H9 (cell line): ENCODE measurements around the gene LRP5. TPM values are rescaled to one million over a fixed set of nuclear protein-coding genes. Genes with fewer than 3 reads are reported as not detected.

ENCODE experiments used
- DNase-seq: peaks from one replicate; pipeline ENCODE4 v3.0.0-alpha.2; 2017
- H2AFZ ChIP-seq: one replicate; pipeline ENCODE4 v1.6.1; 2013; ENCODE audit warnings: mild to moderate bottlenecking, low read length, control low read depth, moderate library complexity
- H2AK5ac ChIP-seq: 2 replicates; pipeline ENCODE4 v1.6.1; 2013; ENCODE audit warnings: low read length, control low read depth, mixed read lengths; ENCODE audit not compliant: insufficient read length
- H2BK120ac ChIP-seq: one replicate; pipeline ENCODE4 v1.6.1; 2013; ENCODE audit warnings: low read depth, mild to moderate bottlenecking, low read length, control low read depth, inconsistent platforms; ENCODE audit not compliant: poor library complexity, severe bottlenecking
- H2BK12ac ChIP-seq: 2 replicates; pipeline ENCODE4 v1.6.1; 2013; ENCODE audit warnings: low read length, control low read depth, mixed read lengths, low read depth; ENCODE audit not compliant: insufficient read length
- H2BK15ac ChIP-seq: 2 replicates; pipeline ENCODE4 v1.6.1; 2013; ENCODE audit warnings: low read depth, low read length, control low read depth
- H2BK20ac ChIP-seq: one replicate; pipeline ENCODE4 v1.6.1; 2013; ENCODE audit warnings: low read depth, mild to moderate bottlenecking, low read length, control low read depth, inconsistent platforms; ENCODE audit not compliant: poor library complexity, severe bottlenecking
- H2BK5ac ChIP-seq: 2 replicates; pipeline ENCODE4 v1.6.1; 2013; ENCODE audit warnings: low read length, control low read depth, mixed read lengths; ENCODE audit not compliant: insufficient read length
- H3K14ac ChIP-seq: 2 replicates; pipeline ENCODE4 v1.6.1; 2013; ENCODE audit warnings: low read length, control low read depth; ENCODE audit not compliant: insufficient read depth
- H3K18ac ChIP-seq: 2 replicates; pipeline ENCODE4 v1.6.1; 2013; ENCODE audit warnings: low read depth, mild to moderate bottlenecking, mixed read lengths, low read length, control low read depth; ENCODE audit not compliant: insufficient read length
- H3K23ac ChIP-seq: 2 replicates; pipeline ENCODE4 v1.6.1; 2013; ENCODE audit warnings: low read length, control low read depth, mixed read lengths, low read depth; ENCODE audit not compliant: insufficient read length
- H3K23me2 ChIP-seq: 2 replicates; pipeline ENCODE4 v1.6.1; 2013; ENCODE audit warnings: low read depth, mild to moderate bottlenecking, mixed read lengths, low read length, control low read depth; ENCODE audit not compliant: insufficient read length, poor library complexity, severe bottlenecking
- H3K27ac ChIP-seq: 2 replicates; pipeline ENCODE4 v1.5.1; 2013; ENCODE audit warnings: low read length, control low read depth, mixed read lengths, low read depth; ENCODE audit not compliant: insufficient read length
- H3K27me3 ChIP-seq: 2 replicates; pipeline ENCODE4 v1.6.1; 2013; ENCODE audit warnings: low read length, control low read depth, inconsistent platforms; ENCODE audit not compliant: insufficient read depth
- H3K4ac ChIP-seq: 2 replicates; pipeline ENCODE4 v1.6.1; 2013; ENCODE audit warnings: low read depth, mild to moderate bottlenecking, control low read depth, inconsistent platforms, low read length, moderate library complexity
- H3K4me1 ChIP-seq: 2 replicates; pipeline ENCODE4 v1.6.1; 2013; ENCODE audit warnings: low read length, control low read depth, inconsistent platforms; ENCODE audit not compliant: insufficient read depth
- H3K4me2 ChIP-seq: 2 replicates; pipeline ENCODE4 v1.6.1; 2013; ENCODE audit warnings: low read length, control low read depth, mixed read lengths; ENCODE audit not compliant: insufficient read length, insufficient read depth
- H3K56ac ChIP-seq: 2 replicates; pipeline ENCODE4 v1.6.1; 2013; ENCODE audit warnings: low read depth, mild to moderate bottlenecking, mixed read lengths, low read length, control low read depth; ENCODE audit not compliant: insufficient read length
- H3K79me1 ChIP-seq: 2 replicates; pipeline ENCODE4 v1.6.1; 2013; ENCODE audit warnings: low read depth, mild to moderate bottlenecking, moderate library complexity, low read length, control low read depth, inconsistent platforms; ENCODE audit not compliant: insufficient read depth, poor library complexity, severe bottlenecking
- H3K79me2 ChIP-seq: 2 replicates; pipeline ENCODE4 v1.6.1; 2013; ENCODE audit warnings: low read length, control low read depth, inconsistent platforms; ENCODE audit not compliant: insufficient read depth
- H3K9ac ChIP-seq: 2 replicates; pipeline ENCODE4 v1.6.1; 2013; ENCODE audit warnings: low read length, control low read depth, mixed read lengths; ENCODE audit not compliant: insufficient read length; ENCODE audit errors: extremely low read depth
- H3K9me3 ChIP-seq: one replicate; pipeline ENCODE4 v1.6.1; 2013; ENCODE audit warnings: low read depth, low read length, inconsistent platforms; ENCODE audit not compliant: control insufficient read depth
- H3T11ph ChIP-seq: one replicate; pipeline ENCODE4 v1.6.1; 2013; ENCODE audit warnings: mild to moderate bottlenecking, low read length, control low read depth, inconsistent platforms
- H4K20me1 ChIP-seq: one replicate; pipeline ENCODE4 v1.6.1; 2013; ENCODE audit not compliant: control insufficient read depth, insufficient read length, insufficient read depth
- H4K5ac ChIP-seq: 2 replicates; pipeline ENCODE4 v1.6.1; 2013; ENCODE audit warnings: low read depth, mild to moderate bottlenecking, mixed read lengths, low read length, control low read depth; ENCODE audit not compliant: insufficient read length
- H4K8ac ChIP-seq: replicated peaks from 2 replicates; pipeline ENCODE4 v1.6.1; 2013; ENCODE audit warnings: low read length, control low read depth, mixed read lengths, low read depth; ENCODE audit not compliant: insufficient read length
- H4K91ac ChIP-seq: 2 replicates; pipeline ENCODE4 v1.6.1; 2013; ENCODE audit warnings: low read depth, mild to moderate bottlenecking, moderate library complexity, mixed read lengths, low read length, control low read depth; ENCODE audit not compliant: insufficient read length
- H3K27ac Mint-ChIP-seq, 3 experiments: 2 replicates in 2 of 3; 3 replicates in 1 of 3; pipeline ENCODE4 v1.8.0; 2020 to 2021; ENCODE audit warnings: mixed read lengths in 3 of 3, mild to moderate bottlenecking in 1 of 3, moderate library complexity in 1 of 3
- H3K27me3 Mint-ChIP-seq: 2 replicates; pipeline ENCODE4 v1.8.0; 2021; ENCODE audit warnings: low read depth, mild to moderate bottlenecking, moderate library complexity, mixed read lengths
- H3K36me3 Mint-ChIP-seq, 3 experiments: 2 replicates in 2 of 3; 3 replicates in 1 of 3; pipeline ENCODE4 v1.8.0; 2020 to 2021; ENCODE audit warnings: low read depth in 3 of 3, mixed read lengths in 3 of 3; ENCODE audit not compliant: insufficient read depth in 1 of 3
- H3K4me1 Mint-ChIP-seq, 2 experiments: 2 replicates each; pipeline ENCODE4 v1.8.0; 2020; ENCODE audit warnings: mixed read lengths in 2 of 2
- H3K4me3 Mint-ChIP-seq, 2 experiments: 2 replicates in 1 of 2; 3 replicates in 1 of 2; pipeline ENCODE4 v1.8.0; 2020 to 2021; ENCODE audit warnings: mild to moderate bottlenecking in 2 of 2, mixed read lengths in 2 of 2, moderate library complexity in 1 of 2
- H3K9me3 Mint-ChIP-seq, 2 experiments: 2 replicates in 1 of 2; 3 replicates in 1 of 2; pipeline ENCODE4 v1.8.0; 2020; ENCODE audit warnings: mild to moderate bottlenecking in 2 of 2, mixed read lengths in 2 of 2, moderate library complexity in 1 of 2
- CTCF ChIP-seq: fragments of 200-600 bp; sonication (generic); conservative IDR thresholded peaks from 3 replicates; pipeline ENCODE4 v1.8.0; 2021; ENCODE audit warnings: antibody characterized with exemption, mild to moderate bottlenecking
- WGBS: extraction: QIAGEN DNeasy Blood & Tissue Kit; methylation state at CpG from one replicate; pipeline ENCODE4 v1.1.7; 2013; ENCODE audit warnings: missing lambda C conversion rate, low lambda C conversion rate, mixed read lengths; ENCODE audit not compliant: insufficient read length; ENCODE audit errors: extremely low coverage; 5-methylcytosine and 5-hydroxymethylcytosine counted together
- total RNA-seq: library from RNA; stranded (reverse); gene quantifications from 2 replicates; pipeline ENCODE4 v1.2.1, GENCODE V29; 2021

LRP5 gene
- total RNA-seq, 1 experiment from 2014 or later, result 38.4 TPM

- H3K9ac ChIP-seq, result no peak overlapping the region
- H3K27ac ChIP-seq, result no peak overlapping the region
- no peak overlapping the region for H2BK12ac ChIP-seq
- no peaks in the 10 kb centered on the region for H3K23me2 ChIP-seq
- H3K4ac ChIP-seq, result no peak overlapping the region
- H3K27ac Mint-ChIP-seq, result peak overlapping the region in 1 of 3 experiments; percentile 69; a peak in 2 of 7 replicates
- no peak overlapping the region for H4K91ac ChIP-seq
- no peaks in the 10 kb centered on the region for H3K79me2 ChIP-seq
- no peak overlapping the region for H2BK120ac ChIP-seq
- H4K8ac ChIP-seq, result no peak overlapping the region
- H3K9me3 ChIP-seq, result no peaks in the 10 kb centered on the region
- H3K56ac ChIP-seq, result no peak overlapping the region
- no peak overlapping the region for H3K18ac ChIP-seq
- no peak overlapping the region for H3K23ac ChIP-seq
- no peak overlapping the region for H4K5ac ChIP-seq
- no CpG with 5 or more reads among the region's 19 CpGs for WGBS
- no peak overlapping the region for H2BK15ac ChIP-seq
- H3K4me2 ChIP-seq, result no peak overlapping the region
- H3T11ph ChIP-seq, result no peak overlapping the region
- H3K4me3 Mint-ChIP-seq, result no peak overlapping the region
- no peaks in the 10 kb centered on the region for H3K4me1 Mint-ChIP-seq
- no peak overlapping the region for H2BK5ac ChIP-seq
- no peaks in the 10 kb centered on the region for H3K9me3 Mint-ChIP-seq
- no peak for DNase-seq
- H3K79me1 ChIP-seq, result no peaks in the 10 kb centered on the region
- H2BK20ac ChIP-seq, result no peak overlapping the region
- H3K14ac ChIP-seq, result no peak overlapping the region; the same call in 1 of the 2 replicates
- peaks cover 19 to 47% (median 36%) of the 10 kb centered on the region in 3 experiments; a peak in 6 of 7 replicates for H3K36me3 Mint-ChIP-seq
- TF ChIP-seq CTCF, result no peak
- H4K20me1 ChIP-seq, result peaks cover 4% of the 10 kb centered on the region
- no peaks in the 10 kb centered on the region; the same call in 1 of the 2 replicates for H3K27me3 Mint-ChIP-seq
- no peak overlapping the region for H2AFZ ChIP-seq
- no peak overlapping the region for H2AK5ac ChIP-seq
- no peaks in the 10 kb centered on the region for H3K27me3 ChIP-seq
- H3K4me1 ChIP-seq, result no peaks in the 10 kb centered on the region
These were observed 53.6 kb downstream of the LRP5 start for GRCh38 chr11:68365943-68366435.
